ENCODE results near the gene KREMEN1.

Gene KREMEN1

GRCh38 chr22:29158546-29158945 lies 85.7 kb downstream of the KREMEN1 start:
- no peak for TF ChIP-seq CTCF (conservative IDR thresholded peaks at IDR 0.05; ENCODE audit: low read length)
- H3K4me3 ChIP-seq (ENCODE audit: low read length): no peak overlapping the region
- DNase-seq (ENCODE audit: low read depth): peak; percentile 14

- DNase-seq (ENCODE audit: low read depth): no peak
- H3K4me3 ChIP-seq (ENCODE audit: low read length): no peak overlapping the region
- TF ChIP-seq CTCF (conservative IDR thresholded peaks at IDR 0.05; ENCODE audit: low read length): no peak
Measured at GRCh38 chr22:29163808-29164207, 91.0 kb downstream of the KREMEN1 start.

- no peak for TF ChIP-seq CTCF (conservative IDR thresholded peaks at IDR 0.05; ENCODE audit: low read length)
- DNase-seq (ENCODE audit: low read depth): no peak
- H3K4me3 ChIP-seq (ENCODE audit: low read length): no peak overlapping the region
Measured at GRCh38 chr22:29165321-29166060, 92.7 kb downstream of the KREMEN1 start.

- no peak for TF ChIP-seq CTCF (conservative IDR thresholded peaks at IDR 0.05; ENCODE audit: low read length)
- no peak for DNase-seq (ENCODE audit: low read depth)
Measured at GRCh38 chr22:29166180-29166579, 93.3 kb downstream of the KREMEN1 start.

GRCh38 chr22:29167032-29167911 lies 94.4 kb downstream of the KREMEN1 start:
- no peak overlapping the region for H3K4me3 ChIP-seq (ENCODE audit: low read length)
- DNase-seq (ENCODE audit: low read depth): no peak
- TF ChIP-seq CTCF (conservative IDR thresholded peaks at IDR 0.05; ENCODE audit: low read length): no peak

More at GRCh38 chr22:29166180-29166579, 93.3 kb downstream of the KREMEN1 start:
- H3K4me3 ChIP-seq (ENCODE audit: low read length): no peak overlapping the region

- TF ChIP-seq CTCF (conservative IDR thresholded peaks at IDR 0.05; ENCODE audit: low read length): no peak
- H3K4me3 ChIP-seq (ENCODE audit: low read length): no peak overlapping the region
- DNase-seq (ENCODE audit: low read depth): no peak
Measured at GRCh38 chr22:29171721-29172120, 98.9 kb downstream of the KREMEN1 start.
